ENCODE results near the gene BARHL1. TPM values are rescaled to one million over a fixed set of nuclear protein-coding genes. Genes with fewer than 3 reads are reported as not detected.

The BARHL1 gene
- polyA plus RNA-seq, 1 of the 3 experiments (the other 2 are of a cell fraction), result not detected

DNA sequence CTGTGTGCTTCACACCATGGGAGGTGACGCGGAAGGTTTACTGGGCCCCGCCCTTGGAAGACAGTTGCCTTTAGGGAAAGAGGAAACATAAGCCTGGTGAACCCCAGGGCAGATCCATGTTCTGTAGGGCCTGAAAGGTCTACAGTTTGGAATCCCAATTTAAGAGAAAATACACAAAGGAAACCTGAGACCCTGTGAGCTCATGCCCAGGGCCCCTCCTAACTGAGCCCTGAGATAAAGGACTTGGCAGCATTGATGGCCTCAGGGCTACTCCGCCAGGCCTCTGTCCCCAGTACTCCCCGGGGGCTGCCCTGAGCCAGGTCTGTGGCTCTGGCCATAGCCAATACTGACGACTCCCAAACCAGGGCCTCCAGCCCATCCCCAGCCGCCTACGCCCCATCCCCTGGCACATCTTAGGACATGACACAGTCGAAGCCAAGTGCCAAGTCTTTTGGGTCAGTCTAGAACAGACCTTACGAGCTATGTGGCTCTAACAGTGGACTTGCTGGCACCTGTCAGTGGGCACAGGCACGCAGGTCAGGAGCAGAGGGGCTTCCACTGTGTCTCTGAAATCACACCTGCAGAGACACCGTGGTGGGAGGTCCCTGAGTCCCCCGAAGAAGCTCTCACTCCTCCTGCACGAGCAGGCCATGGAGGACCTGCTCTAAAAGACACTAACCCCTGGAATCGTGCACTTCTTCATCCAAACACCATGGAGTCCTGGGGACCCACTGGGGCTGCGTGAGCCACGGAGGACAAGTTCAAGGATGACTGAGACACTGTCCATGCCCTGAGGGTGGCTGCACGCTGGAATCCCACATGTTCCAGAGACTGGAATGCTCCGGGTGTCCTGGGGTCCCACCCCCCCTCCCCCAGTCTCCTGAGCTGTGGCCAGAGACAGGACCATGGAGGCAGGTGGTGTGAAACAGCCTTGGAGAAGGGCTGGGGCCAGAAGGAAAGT lies 40.3 kb upstream of the BARHL1 start:
- no peak overlapping the region for H2AFZ ChIP-seq (ENCODE audit: low read depth)
- H3K79me2 ChIP-seq (ENCODE audit: insufficient read depth), result no peaks in the 10 kb centered on the region
- H3K9me2 ChIP-seq, result no peaks in the 10 kb centered on the region
- no peak for TF ChIP-seq TAF1 (IDR thresholded peaks at IDR 0.05; ENCODE audit: borderline replicate concordance, low read depth, low read length)
- TF ChIP-seq, protein P1, sequence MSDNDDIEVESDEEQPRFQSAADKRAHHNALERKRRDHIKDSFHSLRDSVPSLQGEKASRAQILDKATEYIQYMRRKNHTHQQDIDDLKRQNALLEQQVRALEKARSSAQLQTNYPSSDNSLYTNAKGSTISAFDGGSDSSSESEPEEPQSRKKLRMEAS (IDR thresholded peaks at IDR 0.05; ENCODE audit: low read depth), result no peak
- TF ChIP-seq SMC3 (IDR thresholded peaks at IDR 0.05; ENCODE audit: low read depth, low read length), result no peak
- TF ChIP-seq, protein P2, sequence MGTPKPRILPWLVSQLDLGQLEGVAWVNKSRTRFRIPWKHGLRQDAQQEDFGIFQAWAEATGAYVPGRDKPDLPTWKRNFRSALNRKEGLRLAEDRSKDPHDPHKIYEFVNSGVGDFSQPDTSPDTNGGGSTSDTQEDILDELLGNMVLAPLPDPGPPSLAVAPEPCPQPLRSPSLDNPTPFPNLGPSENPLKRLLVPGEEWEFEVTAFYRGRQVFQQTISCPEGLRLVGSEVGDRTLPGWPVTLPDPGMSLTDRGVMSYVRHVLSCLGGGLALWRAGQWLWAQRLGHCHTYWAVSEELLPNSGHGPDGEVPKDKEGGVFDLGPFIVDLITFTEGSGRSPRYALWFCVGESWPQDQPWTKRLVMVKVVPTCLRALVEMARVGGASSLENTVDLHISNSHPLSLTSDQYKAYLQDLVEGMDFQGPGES (IDR thresholded peaks at IDR 0.05; ENCODE audit: low read depth, low read length), result no peak
- TF ChIP-seq MEF2A (IDR thresholded peaks at IDR 0.05; ENCODE audit: borderline replicate concordance, low read depth), result no peak
- TF ChIP-seq FOXM1 (IDR thresholded peaks at IDR 0.05; ENCODE audit: low read depth), result no peak
- no peak for TF ChIP-seq NRF1 (IDR thresholded peaks at IDR 0.05; ENCODE audit: low read depth, low read length)
- no peak for TF ChIP-seq FOXJ3 (CRISPR knock-in tag; IDR thresholded peaks at IDR 0.05)
- TF ChIP-seq TEAD4 (IDR thresholded peaks at IDR 0.05; ENCODE audit: borderline replicate concordance, insufficient read depth), result no peak
- no peak for TF ChIP-seq GABPA (IDR thresholded peaks at IDR 0.05; ENCODE audit: low read depth)
- TF ChIP-seq, protein P3, sequence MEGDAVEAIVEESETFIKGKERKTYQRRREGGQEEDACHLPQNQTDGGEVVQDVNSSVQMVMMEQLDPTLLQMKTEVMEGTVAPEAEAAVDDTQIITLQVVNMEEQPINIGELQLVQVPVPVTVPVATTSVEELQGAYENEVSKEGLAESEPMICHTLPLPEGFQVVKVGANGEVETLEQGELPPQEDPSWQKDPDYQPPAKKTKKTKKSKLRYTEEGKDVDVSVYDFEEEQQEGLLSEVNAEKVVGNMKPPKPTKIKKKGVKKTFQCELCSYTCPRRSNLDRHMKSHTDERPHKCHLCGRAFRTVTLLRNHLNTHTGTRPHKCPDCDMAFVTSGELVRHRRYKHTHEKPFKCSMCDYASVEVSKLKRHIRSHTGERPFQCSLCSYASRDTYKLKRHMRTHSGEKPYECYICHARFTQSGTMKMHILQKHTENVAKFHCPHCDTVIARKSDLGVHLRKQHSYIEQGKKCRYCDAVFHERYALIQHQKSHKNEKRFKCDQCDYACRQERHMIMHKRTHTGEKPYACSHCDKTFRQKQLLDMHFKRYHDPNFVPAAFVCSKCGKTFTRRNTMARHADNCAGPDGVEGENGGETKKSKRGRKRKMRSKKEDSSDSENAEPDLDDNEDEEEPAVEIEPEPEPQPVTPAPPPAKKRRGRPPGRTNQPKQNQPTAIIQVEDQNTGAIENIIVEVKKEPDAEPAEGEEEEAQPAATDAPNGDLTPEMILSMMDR (IDR thresholded peaks at IDR 0.05), result no peak
- no peak for TF ChIP-seq NFIC (IDR thresholded peaks at IDR 0.05; ENCODE audit: borderline replicate concordance)
- TF ChIP-seq SIN3A (IDR thresholded peaks at IDR 0.05; ENCODE audit: borderline replicate concordance, low read depth, low read length), result no peak
- no peak overlapping the region for H3K27ac ChIP-seq (ENCODE audit: low read depth in 2 of 2, low read length in 1 of 2)
- CTCF ChIA-PET, result interaction anchor here (1.4 to 2.7 kb wide), 2 partner anchors 33 to 35 kb away, joined by 5 to 8 read pairs; no protein-coding TSS in a partner anchor
- H3K9ac ChIP-seq, result no peak overlapping the region
- WGBS (ENCODE audit: low lambda C conversion rate), result 84% methylated on average over 12 of the region's 19 CpGs
- no peaks in the 10 kb centered on the region for H3K9me3 ChIP-seq
- no peaks in the 10 kb centered on the region for H3K36me3 ChIP-seq (replicated peaks in 1 of 2; ENCODE audit: control insufficient read depth in 1 of 2, insufficient read depth in 2 of 2, low read length in 1 of 2)
- H3K4me1 ChIP-seq (ENCODE audit: control insufficient read depth in 1 of 2, insufficient read depth in 2 of 2, low read depth in 1 of 2, low read length in 1 of 2), result peaks cover 0 to 39% of the 10 kb centered on the region in 2 experiments; a peak in 1 of 4 replicates
- no peak for DNase-seq
- H3K27me3 ChIP-seq (ENCODE audit: insufficient read depth), result no peaks in the 10 kb centered on the region
- no peaks in the 10 kb centered on the region for H4K20me1 ChIP-seq (ENCODE audit: insufficient read depth)
- no peak overlapping the region for H3K4me3 ChIP-seq (ENCODE audit: low read depth in 2 of 2, low read length in 1 of 2)
- POLR2A ChIA-PET, result no interaction called here
- no peak overlapping the region for H3K4me2 ChIP-seq
- no peaks in the 10 kb centered on the region for H3F3A ChIP-seq (replicated peaks; ENCODE audit: insufficient read depth)

All from SK-N-SH (cell line).